HepG2 (cell line): ENCODE results near the gene SLC2A6. TPM values are rescaled to one million over a fixed set of nuclear protein-coding genes. Genes with fewer than 3 reads are reported as not detected.

Source experiments
- AFF4 ChIP-seq: sonication (generic); formaldehyde crosslinking; IDR thresholded peaks from 2 replicates; pipeline ENCODE4 v1.4.0; 2020; ENCODE audit warnings: missing genetic modification reagents
- CAMTA2 ChIP-seq: sonication (generic); formaldehyde crosslinking; IDR thresholded peaks from 2 replicates; pipeline ENCODE4 v1.4.0; 2020; ENCODE audit warnings: mild to moderate bottlenecking, missing genetic modification reagents, borderline replicate concordance
- CSRNP1 ChIP-seq: sonication (generic); formaldehyde crosslinking; IDR thresholded peaks from 2 replicates; pipeline ENCODE4 v1.8.1; 2023; ENCODE audit warnings: mild to moderate bottlenecking, missing genetic modification reagents
- HOXA9 ChIP-seq: sonication (generic); formaldehyde crosslinking; IDR thresholded peaks from 2 replicates; pipeline ENCODE4 v1.8.1; 2022; ENCODE audit warnings: missing genetic modification reagents, mild to moderate bottlenecking, moderate library complexity, borderline replicate concordance
- NCOA5 ChIP-seq: sonication (generic); formaldehyde crosslinking; IDR thresholded peaks from 2 replicates; pipeline ENCODE4 v1.4.0; 2020; ENCODE audit warnings: missing genetic modification reagents
- RCOR2 ChIP-seq: IDR thresholded peaks from 2 replicates; pipeline ENCODE4 v1.6.1; 2016; ENCODE audit warnings: missing biosample characterization, missing genetic modification reagents
- RELA ChIP-seq: sonication (generic); formaldehyde crosslinking; IDR thresholded peaks from 2 replicates; pipeline ENCODE4 v1.4.0; 2020; ENCODE audit warnings: missing genetic modification reagents
- RORA ChIP-seq: sonication (generic); formaldehyde crosslinking; IDR thresholded peaks from 2 replicates; pipeline ENCODE4 v1.5.0; 2020; ENCODE audit warnings: mild to moderate bottlenecking, missing genetic modification reagents, moderate library complexity
- TBL1XR1 ChIP-seq: fragments of 150-350 bp; IDR thresholded peaks from 2 replicates; pipeline ENCODE4 v1.6.1; 2014; ENCODE audit warnings: borderline replicate concordance, low read length; ENCODE audit not compliant: partially characterized antibody
- ZBTB26 ChIP-seq: IDR thresholded peaks from 2 replicates; pipeline ENCODE4 v1.6.1; 2016; ENCODE audit warnings: missing compliant biosample characterization, missing genetic modification reagents, borderline replicate concordance
- ZNF180 ChIP-seq: sonication (generic); formaldehyde crosslinking; IDR thresholded peaks from 2 replicates; pipeline ENCODE4 v1.4.0; 2020; ENCODE audit warnings: low read depth, missing genetic modification reagents, borderline replicate concordance
- ZNF251 ChIP-seq: sonication (generic); formaldehyde crosslinking; IDR thresholded peaks from 2 replicates; pipeline ENCODE4 v1.9.0; 2021; ENCODE audit warnings: mild to moderate bottlenecking, missing genetic modification reagents
- ZNF260 ChIP-seq: sonication (generic); formaldehyde crosslinking; IDR thresholded peaks from 2 replicates; pipeline ENCODE4 v1.4.0; 2020; ENCODE audit warnings: missing genetic modification reagents, low read depth, mild to moderate bottlenecking, borderline replicate concordance
- ZNF318 ChIP-seq: sonication (generic); formaldehyde crosslinking; IDR thresholded peaks from 2 replicates; pipeline ENCODE4 v1.4.0; 2020; ENCODE audit warnings: mild to moderate bottlenecking, missing genetic modification reagents
- ZNF562 ChIP-seq: sonication (generic); formaldehyde crosslinking; IDR thresholded peaks from 2 replicates; pipeline ENCODE4 v1.8.0; 2022; ENCODE audit warnings: missing genetic modification reagents, borderline replicate concordance
- polyA plus RNA-seq, 8 experiments: library from polyadenylated mRNA; depleted of rRNA in 3 of 8; stranded (reverse) in 7 of 8; unstranded in 1 of 8; fragments of >200 nt; fragmentation: Illumina TruSeq in 4 of 8; extraction: Trizol in 4 of 8; gene quantifications; 2 replicates each; pipeline versions ENCODE4 v1.2.1 to v1.2.3, GENCODE V29; 2011 to 2016; ENCODE audit warnings: low read depth in 4 of 8, missing spikeins in 1 of 8, mixed read lengths in 1 of 8; ENCODE audit not compliant: insufficient read depth in 1 of 8
- total RNA-seq, 5 experiments: library from RNA; depleted of rRNA; stranded (reverse); fragments of >200 nt; fragmentation: Illumina TruSeq; extraction: Trizol; gene quantifications; 2 replicates each; pipeline ENCODE4 v1.2.3, GENCODE V29; 2016; ENCODE audit warnings: low read depth in 1 of 5

SLC2A6 gene
- total and polyA plus RNA-seq, 2 of the 13 experiments (the other 11 are each of a cell fraction or from before 2014, with no cell fraction given): 4.1 to 15.0 TPM

GRCh38 chr9:133506653-133507038 is 27.7 kb upstream of the SLC2A6 start (continued):
- TF ChIP-seq ZNF318 (CRISPR knock-in tag) (no peak), RCOR2 (CRISPR knock-in tag) (no peak), AFF4 (CRISPR knock-in tag) (no peak), ZNF251 (no peak), CSRNP1 (CRISPR knock-in tag) (no peak; the same call in 1 of the 2 replicates), RELA (CRISPR knock-in tag) (peak; percentile 50; the same call in 1 of the 2 replicates), ZNF562 (CRISPR knock-in tag) (no peak), NCOA5 (no peak), ZNF260 (no peak), TBL1XR1 (no peak), CAMTA2 (CRISPR knock-in tag) (no peak), ZBTB26 (CRISPR knock-in tag) (peak; percentile 62; the same call in 1 of the 2 replicates), ZNF180 (CRISPR knock-in tag) (peak; percentile 70; the same call in 1 of the 2 replicates), RORA (CRISPR knock-in tag) (no peak), HOXA9 (CRISPR knock-in tag) (no peak)
